Liver (tissue), 9 donors: ENCODE results near the gene MAPK1. TPM values are rescaled to one million over a fixed set of nuclear protein-coding genes. Genes with fewer than 3 reads are reported as not detected.
"Not testable (repeated sequence)": the region's sequence is repeated elsewhere in the genome, so short reads cannot be mapped to it uniquely, and the experiment has no call there.

Experiments
- DNase-seq: peaks from one replicate; pipeline ENCODE4 v3.0.0-alpha.2; 2017; ENCODE audit warnings: low spot score
- H3K27ac ChIP-seq, 2 donors: one replicate each; pipeline ENCODE4 v1.7.0; 2013; ENCODE audit warnings: inconsistent platforms in 2 of 2, low read length in 2 of 2, control low read depth in 1 of 2, low read depth in 1 of 2, mild to moderate bottlenecking in 1 of 2
- H3K27me3 ChIP-seq, 4 donors: one replicate each; pipeline versions ENCODE4 v1.6.1 to v1.7.0; 2013; ENCODE audit warnings: low read length in 3 of 4, inconsistent platforms in 1 of 4, mild to moderate bottlenecking in 1 of 4, moderate library complexity in 1 of 4; ENCODE audit not compliant: control insufficient read depth in 4 of 4, insufficient read depth in 4 of 4
- H3K36me3 ChIP-seq, 4 donors: one replicate each; pipeline versions ENCODE4 v1.6.1 to v1.7.0; 2013; ENCODE audit warnings: low read length in 3 of 4, mild to moderate bottlenecking in 3 of 4, low read depth in 1 of 4, moderate library complexity in 1 of 4; ENCODE audit not compliant: control insufficient read depth in 4 of 4, insufficient read depth in 3 of 4
- H3K4me1 ChIP-seq, 4 donors: one replicate each; pipeline versions ENCODE4 v1.6.1 to v1.7.0; 2013; ENCODE audit warnings: low read length in 3 of 4, mild to moderate bottlenecking in 3 of 4, moderate library complexity in 1 of 4; ENCODE audit not compliant: control insufficient read depth in 4 of 4, insufficient read depth in 4 of 4
- H3K4me3 ChIP-seq, 3 donors: one replicate each; pipeline versions ENCODE4 v1.6.1 to v1.7.0; 2013; ENCODE audit warnings: low read length in 3 of 3, control low read depth in 1 of 3, low read depth in 1 of 3, mild to moderate bottlenecking in 1 of 3
- H3K9ac ChIP-seq, 2 donors: one replicate each; pipeline ENCODE4 v1.7.0; 2013; ENCODE audit warnings: low read length in 2 of 2, mild to moderate bottlenecking in 2 of 2, moderate library complexity in 2 of 2, control low read depth in 1 of 2, low read depth in 1 of 2
- H3K9me3 ChIP-seq, 4 donors: one replicate each; pipeline versions ENCODE4 v1.6.1 to v1.7.0; 2013; ENCODE audit warnings: low read length in 3 of 4; ENCODE audit not compliant: control insufficient read depth in 4 of 4
- ATF3 ChIP-seq: IDR thresholded peaks from 2 replicates; pipeline ENCODE4 v1.6.1; 2016; ENCODE audit warnings: antibody characterized with exemption
- EGR1 ChIP-seq, 2 donors: IDR thresholded peaks; 2 replicates each; pipeline ENCODE4 v1.6.1; 2016 to 2018; ENCODE audit warnings: antibody characterized with exemption in 2 of 2, low read depth in 2 of 2
- FOXA1 ChIP-seq: IDR thresholded peaks from 2 replicates; pipeline ENCODE4 v1.6.1; 2016; ENCODE audit warnings: antibody characterized with exemption
- FOXA2 ChIP-seq: IDR thresholded peaks from 2 replicates; pipeline ENCODE4 v1.6.1; 2016; ENCODE audit warnings: antibody characterized with exemption
- GABPA ChIP-seq, 2 donors: IDR thresholded peaks in 1 of 2; conservative IDR thresholded peaks in 1 of 2; 2 replicates each; pipeline ENCODE4 v1.6.1; 2016; ENCODE audit warnings: antibody characterized with exemption in 2 of 2, mild to moderate bottlenecking in 1 of 2, moderate library complexity in 1 of 2
- HNF4A ChIP-seq, 2 donors: conservative IDR thresholded peaks; 2 replicates each; pipeline ENCODE4 v1.6.1; 2016; ENCODE audit warnings: antibody characterized with exemption in 2 of 2, mild to moderate bottlenecking in 2 of 2
- HNF4G ChIP-seq: IDR thresholded peaks from 2 replicates; pipeline ENCODE4 v1.6.1; 2016; ENCODE audit warnings: antibody characterized with exemption
- JUND ChIP-seq, 2 donors: IDR thresholded peaks; 2 replicates each; pipeline ENCODE4 v1.6.1; 2016; ENCODE audit warnings: antibody characterized with exemption in 2 of 2
- NR2F2 ChIP-seq: IDR thresholded peaks from 2 replicates; pipeline ENCODE4 v1.6.1; 2016; ENCODE audit warnings: antibody characterized with exemption
- RAD21 ChIP-seq, 2 donors: IDR thresholded peaks; 2 replicates each; pipeline ENCODE4 v1.6.1; 2016; ENCODE audit warnings: antibody characterized with exemption in 2 of 2, mild to moderate bottlenecking in 2 of 2
- REST ChIP-seq: IDR thresholded peaks from 2 replicates; pipeline ENCODE4 v1.6.1; 2016; ENCODE audit warnings: antibody characterized with exemption, mild to moderate bottlenecking
- RXRA ChIP-seq, 2 donors: IDR thresholded peaks; 2 replicates each; pipeline ENCODE4 v1.6.1; 2017 to 2018; ENCODE audit warnings: antibody characterized with exemption in 2 of 2, mild to moderate bottlenecking in 1 of 2
- TAF1 ChIP-seq: conservative IDR thresholded peaks from 2 replicates; pipeline ENCODE4 v1.6.1; 2016; ENCODE audit warnings: antibody characterized with exemption, mild to moderate bottlenecking
- YY1 ChIP-seq: IDR thresholded peaks from 2 replicates; pipeline ENCODE4 v1.6.1; 2016; ENCODE audit warnings: antibody characterized with exemption, mild to moderate bottlenecking
- ZBTB33 ChIP-seq: IDR thresholded peaks from 2 replicates; pipeline ENCODE4 v1.6.1; 2016; ENCODE audit warnings: antibody characterized with exemption
- WGBS: extraction: QIAGEN DNeasy Blood & Tissue Kit; methylation state at CpG from one replicate; pipeline ENCODE4 v1.1.7; 2013; 5-methylcytosine and 5-hydroxymethylcytosine counted together
- polyA plus RNA-seq, 2 donors: library from polyadenylated mRNA; stranded (reverse) in 1 of 2; unstranded in 1 of 2; fragments of 200-250 nt in 1 of 2; fragments of >200 nt in 1 of 2; fragmentation: Nextera tagmentation in 1 of 2; extraction: Ambion mirVana in 1 of 2; gene quantifications; one replicate each; pipeline versions ENCODE4 v1.2.1 to v1.2.3, GENCODE V29; 2013 to 2015
- total RNA-seq, 2 donors: library from RNA; depleted of rRNA; stranded (reverse); fragments of >200 nt; gene quantifications; one replicate each; pipeline ENCODE4 v1.2.3, GENCODE V29; 2014
- donor health status: healthy.
- donor health status: healthy.
- donor health status: healthy.
- donor health status: healthy.
- donor health status: healthy.

Gene MAPK1
- total and polyA plus RNA-seq, 4 donors, result 8.3 to 31.8 (median 22.8) TPM

DNA sequence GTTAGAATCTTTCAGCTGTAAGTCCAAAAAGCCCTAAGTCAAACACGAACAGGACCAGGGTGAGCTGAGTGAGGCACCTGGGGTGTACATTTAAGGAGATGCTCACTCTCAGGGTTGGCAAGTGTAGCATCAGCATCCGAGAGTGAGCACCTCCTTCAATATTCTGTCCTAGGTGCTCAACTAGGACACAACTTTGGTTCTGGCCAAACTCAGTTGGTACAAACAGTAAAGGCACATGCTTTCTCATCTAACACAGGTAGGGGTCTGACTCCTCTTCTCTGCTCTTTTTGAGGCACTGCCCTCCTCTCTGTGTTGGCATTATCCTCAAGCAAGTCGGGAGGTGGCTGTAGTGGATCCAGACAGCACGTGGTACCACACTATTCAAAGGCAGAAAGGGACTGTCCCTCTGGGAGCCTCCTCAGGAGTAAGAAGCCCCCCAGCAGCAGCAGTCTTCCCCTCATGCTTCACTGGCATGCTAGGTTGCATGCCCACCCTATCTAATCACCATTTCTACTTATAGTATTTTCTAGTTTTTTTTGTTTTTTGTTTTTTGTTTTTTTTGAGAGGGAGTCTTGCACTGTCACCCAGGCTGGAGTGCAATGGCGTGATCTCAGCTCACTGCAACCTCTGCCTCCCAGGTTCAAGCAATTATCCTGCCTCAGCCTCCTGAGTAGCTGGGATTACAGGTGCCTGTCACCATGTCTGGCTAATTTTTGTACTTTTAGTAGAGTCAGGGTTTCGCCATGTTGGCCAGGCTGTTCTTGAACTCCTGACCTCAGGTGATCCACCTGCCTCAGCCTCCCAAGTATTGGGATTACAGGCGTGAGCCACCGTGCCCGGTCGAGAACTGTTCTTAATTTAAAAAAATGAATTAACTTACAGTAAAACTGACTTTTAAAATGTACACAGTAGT, 14.7 kb upstream of the MAPK1 start:
- Histone ChIP-seq H3K27ac (no peak overlapping the region), H3K36me3 (no peaks in the 10 kb centered on the region), H3K9me3 (no peaks in the 10 kb centered on the region), H3K27me3 (no peaks in the 10 kb centered on the region), H3K4me1 (no peaks in the 10 kb centered on the region), H3K4me3 (no peak overlapping the region), H3K9ac (no peak overlapping the region)
- TF ChIP-seq ZBTB33 (no peak), NR2F2 (no peak)
- 91% methylated on average over 10 of the region's 10 CpGs for WGBS
- DNase-seq, result no peak

GRCh38 chr22:21876486-21877176, 9.2 kb upstream of the MAPK1 start:
- H3K9me3 ChIP-seq, result no peaks in the 10 kb centered on the region
- no peak overlapping the region for H3K27ac ChIP-seq
- WGBS, result 73% methylated on average over 4 of the region's 4 CpGs
- H3K27me3 ChIP-seq, result no peaks in the 10 kb centered on the region
- H3K4me3 ChIP-seq, result no peak overlapping the region
- H3K9ac ChIP-seq, result no peak overlapping the region
- H3K4me1 ChIP-seq, result no peaks in the 10 kb centered on the region
- TF ChIP-seq GABPA (IDR thresholded peaks at IDR 0.05 in 1 of 2, conservative IDR thresholded peaks at IDR 0.05 in 1 of 2) (no peak), RXRA (IDR thresholded peaks at IDR 0.05) (no peak), TAF1 (no peak), FOXA1 (no peak), HNF4A (conservative IDR thresholded peaks at IDR 0.05) (no peak), HNF4G (no peak), EGR1 (IDR thresholded peaks at IDR 0.05; ENCODE audit: low read depth in 2 of 2) (no peak), FOXA2 (no peak), NR2F2 (no peak), REST (no peak), ATF3 (no peak), YY1 (no peak), RAD21 (IDR thresholded peaks at IDR 0.05) (no peak), JUND (IDR thresholded peaks at IDR 0.05) (no peak)
- DNase-seq, result no peak
- no peaks in the 10 kb centered on the region for H3K36me3 ChIP-seq

DNA sequence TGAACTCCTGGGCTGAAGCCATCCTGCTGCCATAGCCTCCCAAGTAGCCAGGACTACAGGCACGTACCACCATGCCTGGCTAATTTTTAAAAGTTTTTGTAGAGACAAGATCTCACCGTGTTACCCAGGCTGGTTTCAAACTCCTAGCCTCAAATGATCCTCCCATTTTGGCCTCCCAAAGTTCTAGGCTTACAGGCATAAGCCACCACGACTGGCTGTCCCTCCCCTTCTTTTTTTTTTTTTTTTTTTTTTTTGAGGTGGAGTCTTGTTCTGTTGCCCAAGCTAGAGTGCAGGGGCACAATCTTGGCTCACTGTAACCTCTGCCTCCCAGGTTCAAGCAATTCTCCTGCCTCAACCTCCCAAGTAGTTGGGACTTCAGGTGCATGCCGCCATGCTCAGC, 7.5 kb upstream of the MAPK1 start:
- not testable (repeated sequence) for DNase-seq, H3K4me1 ChIP-seq, H3K9me3 ChIP-seq, H3K4me3 ChIP-seq, H3K36me3 ChIP-seq, H3K27ac ChIP-seq, H3K27me3 ChIP-seq, H3K9ac ChIP-seq
- 89% methylated on average over 4 of the region's 4 CpGs for WGBS
